Measurements from ENCODE around the gene PFKFB1.

GRCh38 chrX:54935306-54935705 is 58.7 kb downstream of the PFKFB1 start:
- TF ChIP-seq TAF1 (IDR thresholded peaks at IDR 0.05; ENCODE audit: borderline replicate concordance, low read depth, low read length) (no peak), POLR2A (IDR thresholded peaks at IDR 0.05; ENCODE audit: low read depth, low read length) (no peak), POLR2AphosphoS5 (IDR thresholded peaks at IDR 0.05; ENCODE audit: low read depth, low read length) (no peak)

Measured in GM12892 (cell line).